Left lung (tissue), 10 donors: ENCODE results near the gene PCSK4. TPM values are rescaled to one million over a fixed set of nuclear protein-coding genes. Genes with fewer than 3 reads are reported as not detected.
A peak's percentile ranks its signal among the peaks of the same experiment; 100 is the strongest.

Experiments used
- ATAC-seq: fragments of 200-7000 bp; cut with Tn5 transposase; one replicate; pipeline ENCODE4 v1.9.1; 2020; ENCODE audit warnings: moderate library complexity
- DNase-seq, 4 donors: peaks; one replicate each; pipeline ENCODE4 v3.0.0-alpha.2; 2013 to 2020
- H3K27ac ChIP-seq, 2 donors: fragments of 200-600 bp; sonication (generic) in 1 of 2; one replicate each; pipeline versions ENCODE4 v1.5.0 to v1.8.0; 2020 to 2021
- H3K27me3 ChIP-seq, 2 donors: fragments of 200-600 bp; sonication (generic) in 1 of 2; one replicate each; pipeline versions ENCODE4 v1.5.0 to v1.8.0; 2020 to 2021
- H3K36me3 ChIP-seq, 2 donors: fragments of 200-600 bp; sonication (generic) in 1 of 2; one replicate each; pipeline versions ENCODE4 v1.5.0 to v1.8.0; 2020 to 2021
- H3K4me1 ChIP-seq, 2 donors: fragments of 200-600 bp; one replicate each; pipeline ENCODE4 v1.8.0; 2021
- H3K4me3 ChIP-seq, 2 donors: fragments of 200-600 bp; sonication (generic) in 1 of 2; one replicate each; pipeline versions ENCODE4 v1.5.0 to v1.8.0; 2020 to 2021; ENCODE audit warnings: mild to moderate bottlenecking in 1 of 2
- H3K9me3 ChIP-seq, 2 donors: fragments of 200-600 bp; sonication (generic) in 1 of 2; one replicate each; pipeline versions ENCODE4 v1.5.0 to v1.8.0; 2020 to 2021
- CTCF ChIP-seq, 2 donors: fragments of 200-600 bp; sonication (generic) in 1 of 2; IDR thresholded peaks; one replicate each; pipeline versions ENCODE4 v1.5.0 to v1.8.0; 2021; ENCODE audit warnings: antibody characterized with exemption in 2 of 2
- intact Hi-C, 2 donors: fragments of 100-400 bp; cut with DNase I; formaldehyde crosslinking; loops; one replicate each; pipeline versions ENCODE4 v1.11.2 to v1.14.2; 2022
- polyA plus RNA-seq, 6 donors: library from polyadenylated mRNA; unstranded; fragments of 120-200 nt; gene quantifications; one replicate each; pipeline ENCODE4 v1.2.1, GENCODE V29; 2013; ENCODE audit not compliant: insufficient read length in 6 of 6
- total RNA-seq, 2 donors: library from RNA; stranded (reverse); fragmentation: NEBNext Ultra II Directional; extraction: Animal tissue kit (Norgen Biotek cat#: 25700); gene quantifications; one replicate each; pipeline ENCODE4 v1.2.1, GENCODE V29; 2021
- donor health status: DM: no; HTN: yes; CAD: no.
- donor health status: DM: no; HTN: no; CAD: no.

PCSK4 gene
- total and polyA plus RNA-seq, 8 donors: 1.9 to 6.1 (median 4.0) TPM

- ATAC-seq: peak; percentile 56
- H3K9me3 ChIP-seq: no peaks in the 10 kb centered on the region
- peaks cover 0 to 23% of the 10 kb centered on the region in 2 donors for H3K4me1 ChIP-seq
- TF ChIP-seq CTCF (IDR thresholded peaks at IDR 0.05): no peak
- intact Hi-C loops: no loop called here
- peaks cover 0 to 7% of the 10 kb centered on the region in 2 donors for H3K36me3 ChIP-seq
- H3K4me3 ChIP-seq: no peak overlapping the region
- peak in 1 of 4 donors; percentile 72 for DNase-seq
- H3K27me3 ChIP-seq: peaks cover 70 to 90% of the 10 kb centered on the region in 2 donors
- no peak overlapping the region for H3K27ac ChIP-seq
Measured at GRCh38 chr19:1455336-1456120, 34.6 kb downstream of the PCSK4 start.

GRCh38 chr19:1455002-1455335, 35.2 kb downstream of the PCSK4 start:
- no peak for TF ChIP-seq CTCF (IDR thresholded peaks at IDR 0.05)
- Histone ChIP-seq H3K36me3 (peaks cover 0 to 1% of the 10 kb centered on the region in 2 donors), H3K27me3 (peaks cover 75 to 95% of the 10 kb centered on the region in 2 donors), H3K9me3 (no peaks in the 10 kb centered on the region), H3K4me3 (no peak overlapping the region), H3K27ac (no peak overlapping the region), H3K4me1 (peaks cover 0 to 23% of the 10 kb centered on the region in 2 donors)
- peak; percentile 5 for ATAC-seq
- intact Hi-C loops: no loop called here
- DNase-seq: no peak

GRCh38 chr19:1453525-1454364, 36.4 kb downstream of the PCSK4 start:
- Histone ChIP-seq H3K27ac (no peak overlapping the region), H3K36me3 (no peaks in the 10 kb centered on the region), H3K4me3 (no peak overlapping the region), H3K4me1 (peaks cover 0 to 23% of the 10 kb centered on the region in 2 donors), H3K27me3 (peaks cover 84 to 100% of the 10 kb centered on the region in 2 donors), H3K9me3 (no peaks in the 10 kb centered on the region)
- DNase-seq (peak in 1 of 4 donors; percentile 70), ATAC-seq (no peak)
- intact Hi-C loops: no loop called here
- no peak for TF ChIP-seq CTCF (IDR thresholded peaks at IDR 0.05)

- H3K4me1 ChIP-seq: peaks cover 0 to 23% of the 10 kb centered on the region in 2 donors
- DNase-seq (peak in 1 of 4 donors; percentile 64), ATAC-seq (no peak)
- no peak overlapping the region for H3K27ac ChIP-seq
- TF ChIP-seq CTCF (IDR thresholded peaks at IDR 0.05): no peak
- intact Hi-C loops: no loop called here
- H3K4me3 ChIP-seq: no peak overlapping the region
- H3K36me3 ChIP-seq: no peaks in the 10 kb centered on the region
- no peaks in the 10 kb centered on the region for H3K9me3 ChIP-seq
- peaks cover 88 to 100% of the 10 kb centered on the region in 2 donors for H3K27me3 ChIP-seq
Measured at GRCh38 chr19:1452802-1453524, 37.2 kb downstream of the PCSK4 start.
